Erythroblast (primary cell): Measurements from ENCODE around the gene ENOX1.

Source experiments
- DNase-seq, 2 experiments: peaks; one replicate each; lab custom pipeline; 2025; lab: John Stamatoyannopoulos, UW
- GATA1 ChIP-seq: IDR thresholded peaks from 2 replicates; pipeline ENCODE4 v1.6.1; 2011; ENCODE audit warnings: low read depth, mild to moderate bottlenecking, control low read depth, low read length, moderate library complexity
- POLR2A ChIP-seq: IDR thresholded peaks from 2 replicates; pipeline ENCODE4 v1.6.1; 2011; ENCODE audit warnings: mild to moderate bottlenecking, low read length

The ENOX1 gene

GRCh38 chr13:43751624-43752023, 35.1 kb downstream of the ENOX1 start:
- DNase-seq: no peak

GRCh38 chr13:43749503-43749902, 37.3 kb downstream of the ENOX1 start:
- DNase-seq: no peak
- no peak for TF ChIP-seq POLR2A
- no peak for TF ChIP-seq GATA1

More at GRCh38 chr13:43751624-43752023, 35.1 kb downstream of the ENOX1 start:
- TF ChIP-seq GATA1 (no peak), POLR2A (no peak)

- TF ChIP-seq POLR2A (no peak), GATA1 (no peak)
Observed at GRCh38 chr13:43744261-43745031, 42.3 kb downstream of the ENOX1 start.

GRCh38 chr13:43742911-43743310, 43.9 kb downstream of the ENOX1 start:
- no peak for DNase-seq
- no peak for TF ChIP-seq GATA1
- no peak for TF ChIP-seq POLR2A

More at GRCh38 chr13:43744261-43745031, 42.3 kb downstream of the ENOX1 start:
- DNase-seq: no peak

GRCh38 chr13:43737392-43737923, 49.3 kb downstream of the ENOX1 start:
- no peak for TF ChIP-seq POLR2A
- TF ChIP-seq GATA1: no peak
- DNase-seq: no peak

GRCh38 chr13:43732726-43733125, 54.0 kb downstream of the ENOX1 start:
- DNase-seq: no peak
- TF ChIP-seq POLR2A (no peak), GATA1 (no peak)

- no peak for TF ChIP-seq POLR2A
- no peak for TF ChIP-seq GATA1
- no peak for DNase-seq
Observed at GRCh38 chr13:43731296-43731695, 55.5 kb downstream of the ENOX1 start.

- DNase-seq: no peak
- TF ChIP-seq POLR2A (no peak), GATA1 (no peak)
Observed at GRCh38 chr13:43730642-43731041, 56.1 kb downstream of the ENOX1 start.

GRCh38 chr13:43728421-43728820, 58.4 kb downstream of the ENOX1 start:
- no peak for TF ChIP-seq POLR2A
- no peak for TF ChIP-seq GATA1
- DNase-seq: no peak

GRCh38 chr13:43727856-43728255, 58.9 kb downstream of the ENOX1 start:
- TF ChIP-seq POLR2A (no peak), GATA1 (no peak)
- no peak for DNase-seq

- DNase-seq: no peak
- TF ChIP-seq GATA1: no peak
- no peak for TF ChIP-seq POLR2A
Observed at GRCh38 chr13:43725460-43725859, 61.3 kb downstream of the ENOX1 start.

GRCh38 chr13:43720780-43721397, 65.9 kb downstream of the ENOX1 start:
- DNase-seq: no peak
- TF ChIP-seq POLR2A (no peak), GATA1 (no peak)

- no peak for TF ChIP-seq POLR2A
- DNase-seq: no peak
Observed at GRCh38 chr13:43698758-43699157, 88.0 kb downstream of the ENOX1 start.

- DNase-seq: no peak
- TF ChIP-seq POLR2A: no peak
- TF ChIP-seq GATA1: no peak
Observed at GRCh38 chr13:43698009-43698408, 88.8 kb downstream of the ENOX1 start.

- TF ChIP-seq GATA1 (no peak), POLR2A (no peak)
Observed at GRCh38 chr13:43697323-43697722, 89.4 kb downstream of the ENOX1 start.

More at GRCh38 chr13:43697323-43697722, 89.4 kb downstream of the ENOX1 start:
- no peak for DNase-seq
